Measurements from ENCODE around the gene CFAP77. TPM values are rescaled to one million over a fixed set of nuclear protein-coding genes. Genes with fewer than 3 reads are reported as not detected.

CFAP77 gene
- total RNA-seq, 1 experiment from 2014 or later, result not detected

DNA sequence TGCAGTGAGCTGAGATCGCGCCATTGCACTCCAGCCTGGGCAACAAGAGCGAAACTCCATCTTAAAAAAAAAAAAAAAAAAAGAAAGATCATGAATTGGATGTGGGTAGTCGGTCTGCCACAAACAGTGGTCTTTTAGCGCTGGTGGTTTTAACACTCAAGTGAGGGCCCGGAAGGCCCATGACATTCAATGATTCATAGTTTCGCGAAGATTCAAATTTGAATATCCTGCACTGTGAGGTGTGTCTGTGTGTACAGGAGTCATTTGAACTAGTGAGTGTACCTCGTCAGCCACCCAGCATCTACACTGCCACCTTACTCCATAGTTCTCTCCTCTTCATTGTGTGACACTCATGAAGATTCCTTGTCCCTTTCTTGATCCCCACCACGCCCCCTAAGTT is 41.3 kb downstream of the CFAP77 start:
- no TSS peak for BruUV-seq (replicated peaks)
- peaks cover 46% of the 10 kb centered on the region for H3K27me3 ChIP-seq (replicated peaks; ENCODE audit: insufficient read depth, low read depth, low read length, poor library complexity)
- H3K27ac ChIP-seq (ENCODE audit: low read depth, low read length, poor library complexity, severe bottlenecking), result no peak overlapping the region
- ChIA-PET POLR2A (ENCODE audit: low non-redundant PET) (no interaction called here), CTCF (no interaction called here)
- no peak for DNase-seq (ENCODE audit: low spot score)
- H3K4me1 ChIP-seq (ENCODE audit: insufficient read depth, low read length, poor library complexity, severe bottlenecking), result no peaks in the 10 kb centered on the region
- intact Hi-C loops (cut with micrococcal nuclease; ENCODE audit: unreplicated experiment), result no loop called here
- TF ChIP-seq, protein P1, sequence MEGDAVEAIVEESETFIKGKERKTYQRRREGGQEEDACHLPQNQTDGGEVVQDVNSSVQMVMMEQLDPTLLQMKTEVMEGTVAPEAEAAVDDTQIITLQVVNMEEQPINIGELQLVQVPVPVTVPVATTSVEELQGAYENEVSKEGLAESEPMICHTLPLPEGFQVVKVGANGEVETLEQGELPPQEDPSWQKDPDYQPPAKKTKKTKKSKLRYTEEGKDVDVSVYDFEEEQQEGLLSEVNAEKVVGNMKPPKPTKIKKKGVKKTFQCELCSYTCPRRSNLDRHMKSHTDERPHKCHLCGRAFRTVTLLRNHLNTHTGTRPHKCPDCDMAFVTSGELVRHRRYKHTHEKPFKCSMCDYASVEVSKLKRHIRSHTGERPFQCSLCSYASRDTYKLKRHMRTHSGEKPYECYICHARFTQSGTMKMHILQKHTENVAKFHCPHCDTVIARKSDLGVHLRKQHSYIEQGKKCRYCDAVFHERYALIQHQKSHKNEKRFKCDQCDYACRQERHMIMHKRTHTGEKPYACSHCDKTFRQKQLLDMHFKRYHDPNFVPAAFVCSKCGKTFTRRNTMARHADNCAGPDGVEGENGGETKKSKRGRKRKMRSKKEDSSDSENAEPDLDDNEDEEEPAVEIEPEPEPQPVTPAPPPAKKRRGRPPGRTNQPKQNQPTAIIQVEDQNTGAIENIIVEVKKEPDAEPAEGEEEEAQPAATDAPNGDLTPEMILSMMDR (conservative IDR thresholded peaks at IDR 0.05; ENCODE audit: low read depth, low read length), result no peak
- H3K9me3 ChIP-seq (ENCODE audit: low read depth, low read length, poor library complexity, severe bottlenecking), result no peaks in the 10 kb centered on the region
- H3K4me3 ChIP-seq (ENCODE audit: low read depth, low read length, poor library complexity, severe bottlenecking), result no peak overlapping the region
- H3K36me3 ChIP-seq (ENCODE audit: insufficient read depth, low read length, poor library complexity, severe bottlenecking), result no peaks in the 10 kb centered on the region

DNA sequence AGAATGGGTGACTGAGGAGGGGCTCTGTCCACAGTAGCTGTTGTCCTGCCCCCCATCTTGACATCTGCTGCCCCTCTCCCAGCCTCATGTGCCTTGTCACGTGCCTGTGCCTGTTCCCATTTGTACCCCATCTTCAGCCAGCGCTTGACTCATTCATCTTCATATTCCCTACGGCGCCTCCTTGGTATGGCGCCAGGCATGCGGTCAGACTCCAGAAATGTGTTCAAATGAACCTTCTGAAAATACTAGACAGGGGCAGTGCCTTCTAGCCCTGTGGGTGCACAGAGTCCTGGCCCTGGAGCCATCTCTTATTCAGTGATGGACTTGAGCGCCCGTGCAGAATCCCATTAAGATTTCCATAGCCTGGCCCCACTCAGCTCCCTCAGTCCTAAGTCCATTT is 46.2 kb downstream of the CFAP77 start:
- intact Hi-C loops (cut with micrococcal nuclease; ENCODE audit: unreplicated experiment), result no loop called here
- Histone ChIP-seq H3K4me1 (ENCODE audit: insufficient read depth, low read length, poor library complexity, severe bottlenecking) (no peaks in the 10 kb centered on the region), H3K27ac (ENCODE audit: low read depth, low read length, poor library complexity, severe bottlenecking) (no peak overlapping the region), H3K27me3 (replicated peaks; ENCODE audit: insufficient read depth, low read depth, low read length, poor library complexity) (peaks cover 36% of the 10 kb centered on the region), H3K36me3 (ENCODE audit: insufficient read depth, low read length, poor library complexity, severe bottlenecking) (no peaks in the 10 kb centered on the region), H3K4me3 (ENCODE audit: low read depth, low read length, poor library complexity, severe bottlenecking) (no peak overlapping the region), H3K9me3 (ENCODE audit: low read depth, low read length, poor library complexity, severe bottlenecking) (no peaks in the 10 kb centered on the region)
- DNase-seq (ENCODE audit: low spot score), result no peak
- ChIA-PET POLR2A (ENCODE audit: low non-redundant PET) (no interaction called here), CTCF (interaction anchor here (0.6 kb wide), 1 partner anchor 92 kb away, joined by 3 read pairs; no protein-coding TSS in a partner anchor)
- TF ChIP-seq EZH2 (IDR thresholded peaks at IDR 0.05; ENCODE audit: borderline replicate concordance, low read depth, low read length, poor library complexity, severe bottlenecking), result no peak
- TF ChIP-seq, protein P1 (conservative IDR thresholded peaks at IDR 0.05; ENCODE audit: low read depth, low read length), result no peak
- no TSS peak for BruUV-seq (replicated peaks)

DNA sequence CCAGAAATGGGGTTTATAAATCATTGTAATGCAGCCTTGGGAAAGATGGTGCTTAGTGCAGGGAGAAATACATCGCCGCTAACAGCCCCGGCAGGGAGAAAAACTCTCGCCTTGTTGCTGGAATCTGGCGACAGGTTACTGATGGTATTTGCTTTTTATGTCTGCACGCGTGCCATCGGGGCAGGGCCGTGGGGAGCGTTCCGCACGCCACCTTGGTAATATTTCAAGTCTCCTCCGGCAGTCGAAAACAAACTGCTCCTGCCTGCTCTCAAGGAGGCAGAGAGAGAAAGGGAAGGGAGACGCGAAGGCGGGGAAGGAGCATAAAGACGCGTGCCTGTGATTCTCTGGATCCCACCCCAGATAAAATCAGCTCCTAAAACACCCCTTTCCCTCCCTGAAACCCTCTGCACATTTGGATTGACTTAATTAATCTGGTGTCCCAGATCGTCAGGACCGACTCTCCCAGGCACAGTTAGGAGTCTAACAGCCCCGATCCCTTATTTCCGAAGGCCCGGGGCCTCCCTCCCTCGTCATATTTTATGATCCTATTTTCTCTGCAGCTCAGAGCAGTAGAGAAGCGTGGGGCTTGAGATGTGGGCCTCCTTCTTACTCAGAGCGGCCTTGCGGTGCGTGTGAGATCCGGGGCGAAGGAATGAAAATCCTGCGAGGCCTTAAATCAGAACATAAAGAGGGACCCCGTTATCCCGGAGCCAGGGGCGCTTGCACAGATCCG is 47.7 kb downstream of the CFAP77 start:
- BruUV-seq (replicated peaks), result no TSS peak
- Histone ChIP-seq H3K27ac (ENCODE audit: low read depth, low read length, poor library complexity, severe bottlenecking) (no peak overlapping the region), H3K4me3 (ENCODE audit: low read depth, low read length, poor library complexity, severe bottlenecking) (no peak overlapping the region), H3K9me3 (ENCODE audit: low read depth, low read length, poor library complexity, severe bottlenecking) (no peaks in the 10 kb centered on the region), H3K36me3 (ENCODE audit: insufficient read depth, low read length, poor library complexity, severe bottlenecking) (no peaks in the 10 kb centered on the region), H3K4me1 (ENCODE audit: insufficient read depth, low read length, poor library complexity, severe bottlenecking) (no peaks in the 10 kb centered on the region), H3K27me3 (replicated peaks; ENCODE audit: insufficient read depth, low read depth, low read length, poor library complexity) (peaks cover 24% of the 10 kb centered on the region)
- CTCF ChIA-PET, result no interaction called here
- TF ChIP-seq, protein P1 (conservative IDR thresholded peaks at IDR 0.05; ENCODE audit: low read depth, low read length), result no peak
- no peak for TF ChIP-seq EZH2 (IDR thresholded peaks at IDR 0.05; ENCODE audit: borderline replicate concordance, low read depth, low read length, poor library complexity, severe bottlenecking)
- POLR2A ChIA-PET (ENCODE audit: low non-redundant PET), result no interaction called here
- no peak for DNase-seq (ENCODE audit: low spot score)
- intact Hi-C loops (cut with micrococcal nuclease; ENCODE audit: unreplicated experiment), result no loop called here

Data from A673 (cell line).